CD4-positive, alpha-beta T cell (primary cell): ENCODE measurements around the gene TRIM66. TPM values are rescaled to one million over a fixed set of nuclear protein-coding genes. Genes with fewer than 3 reads are reported as not detected.

ENCODE experiments used
- ATAC-seq: fragments of 200-7000 bp; cut with Tn5 transposase; one replicate; pipeline ENCODE4 v1.10.0; 2022; ENCODE audit warnings: mild to moderate bottlenecking; ENCODE audit not compliant: poor library complexity
- CTCF ChIA-PET: fragments of 350-600 bp; sonication (Branson Sonifier 250); formaldehyde crosslinking; loops from one replicate; lab custom pipeline; 2021; ENCODE audit warnings: antibody characterized with exemption, inconsistent platforms; lab: Charles Lee
- POLR2A ChIA-PET: fragments of 350-600 bp; sonication (Branson Sonifier 250); formaldehyde crosslinking; loops from one replicate; lab custom pipeline; 2021; ENCODE audit warnings: antibody characterized with exemption, inconsistent platforms; lab: Charles Lee
- DNase-seq, 14 experiments: peaks; one replicate each; pipeline ENCODE4 v3.0.0-alpha.2; 2013 to 2020; ENCODE audit warnings: mixed read lengths in 2 of 14
- H3K27ac ChIP-seq, 2 donors: one replicate each; pipeline versions ENCODE4 v1.5.1 to v1.7.0; 2013; ENCODE audit warnings: low read length in 2 of 2, low read depth in 1 of 2, mild to moderate bottlenecking in 1 of 2
- H3K27me3 ChIP-seq, 2 experiments: 1 replicate in 1 of 2; 2 replicates in 1 of 2; pipeline versions ENCODE4 v1.6.1 to v1.7.0; 2013; ENCODE audit warnings: low read length in 2 of 2, control low read depth in 1 of 2, mild to moderate bottlenecking in 1 of 2, moderate library complexity in 1 of 2; ENCODE audit not compliant: insufficient read depth in 2 of 2, control insufficient read depth in 1 of 2
- H3K36me3 ChIP-seq: one replicate; pipeline ENCODE4 v1.6.1; 2013; ENCODE audit warnings: low read length, control low read depth; ENCODE audit not compliant: insufficient read depth
- H3K4me1 ChIP-seq: one replicate; pipeline ENCODE4 v1.6.1; 2013; ENCODE audit warnings: low read length, control low read depth; ENCODE audit not compliant: insufficient read depth
- H3K4me3 ChIP-seq: one replicate; pipeline ENCODE4 v1.5.1; 2013; ENCODE audit warnings: mild to moderate bottlenecking, low read length, moderate library complexity
- H3K9me3 ChIP-seq, 2 experiments: 1 replicate in 1 of 2; 2 replicates in 1 of 2; pipeline versions ENCODE4 v1.6.1 to v1.7.0; 2013; ENCODE audit warnings: low read length in 2 of 2, mild to moderate bottlenecking in 2 of 2, control low read depth in 1 of 2, moderate library complexity in 1 of 2; ENCODE audit not compliant: control insufficient read depth in 1 of 2, insufficient read depth in 1 of 2
- H3K27ac Mint-ChIP-seq: one replicate; pipeline ENCODE4 v1.8.0; 2020; ENCODE audit warnings: mixed read lengths
- H3K27me3 Mint-ChIP-seq: one replicate; pipeline ENCODE4 v1.8.0; 2021; ENCODE audit warnings: mixed read lengths
- H3K36me3 Mint-ChIP-seq: one replicate; pipeline ENCODE4 v1.8.0; 2021; ENCODE audit warnings: low read depth, mixed read lengths
- H3K4me1 Mint-ChIP-seq: one replicate; pipeline ENCODE4 v1.8.0; 2021; ENCODE audit warnings: low read depth, mixed read lengths
- H3K4me3 Mint-ChIP-seq: one replicate; pipeline ENCODE4 v1.8.0; 2020; ENCODE audit warnings: mild to moderate bottlenecking, mixed read lengths
- H3K9me3 Mint-ChIP-seq: one replicate; pipeline ENCODE4 v1.8.0; 2020; ENCODE audit warnings: mixed read lengths
- intact Hi-C, 2 experiments: fragments of 100-400 bp; cut with DNase I in 1 of 2; cut with micrococcal nuclease in 1 of 2; formaldehyde crosslinking; loops; one replicate each; pipeline versions ENCODE4 v1.15.1 to v1.9.0; 2023 to 2025; cut with DNase I, micrococcal nuclease
- total RNA-seq, 174 experiments: library from RNA in 2 of 174; stranded (reverse) in 2 of 174; gene quantifications; one replicate each; pipeline ENCODE4 v1.2.3 and lab custom pipeline; 2021 to 2026
- TF ChIP-seq, protein P1 (sequence below): fragments of 200-600 bp; IDR thresholded peaks from one replicate; pipeline ENCODE4 v1.8.0; 2022; ENCODE audit warnings: antibody characterized with exemption, mild to moderate bottlenecking

TRIM66 gene
- total RNA-seq, 2 experiments from 2014 or later, result 6.8 to 9.8 TPM

DNA sequence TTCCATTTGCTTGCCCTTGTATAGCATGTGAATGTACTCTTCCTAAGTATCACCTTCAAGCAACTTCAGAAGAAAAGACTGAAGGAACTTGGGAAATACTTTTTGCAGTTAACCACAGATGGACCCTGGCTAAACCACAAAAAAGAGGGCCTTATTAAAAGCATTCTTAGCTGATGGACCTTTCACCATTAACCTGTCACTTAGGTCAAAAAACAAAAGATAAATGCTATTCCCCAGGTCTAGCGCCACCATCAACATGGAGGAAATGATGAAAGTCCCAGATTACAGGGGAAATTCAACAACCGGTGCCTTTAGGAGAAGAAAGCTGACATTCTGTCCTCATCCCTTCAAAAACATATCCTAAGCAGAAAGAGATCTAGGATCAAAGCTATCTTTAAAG, 117.9 kb downstream of the TRIM66 start:
- CTCF ChIA-PET, result no interaction called here
- no peaks in the 10 kb centered on the region for H3K36me3 Mint-ChIP-seq
- H3K36me3 ChIP-seq, result no peaks in the 10 kb centered on the region

More for the DNA sequence above, 117.9 kb downstream of the TRIM66 start:
- intact Hi-C loops, result loop anchor here in 1 of 2 experiments (10.0 kb wide), 1 partner anchor 560 kb away; no protein-coding TSS in a partner anchor
- DNase-seq, result no peak
- no peaks in the 10 kb centered on the region for H3K9me3 ChIP-seq
- no peak for ATAC-seq
- peaks cover 3% of the 10 kb centered on the region for H3K9me3 Mint-ChIP-seq
- peaks cover 3 to 5% of the 10 kb centered on the region in 2 experiments for H3K27me3 ChIP-seq
- no peak overlapping the region for H3K27ac Mint-ChIP-seq
- H3K4me1 Mint-ChIP-seq, result no peaks in the 10 kb centered on the region
- POLR2A ChIA-PET, result no interaction called here
- TF ChIP-seq, protein P1, sequence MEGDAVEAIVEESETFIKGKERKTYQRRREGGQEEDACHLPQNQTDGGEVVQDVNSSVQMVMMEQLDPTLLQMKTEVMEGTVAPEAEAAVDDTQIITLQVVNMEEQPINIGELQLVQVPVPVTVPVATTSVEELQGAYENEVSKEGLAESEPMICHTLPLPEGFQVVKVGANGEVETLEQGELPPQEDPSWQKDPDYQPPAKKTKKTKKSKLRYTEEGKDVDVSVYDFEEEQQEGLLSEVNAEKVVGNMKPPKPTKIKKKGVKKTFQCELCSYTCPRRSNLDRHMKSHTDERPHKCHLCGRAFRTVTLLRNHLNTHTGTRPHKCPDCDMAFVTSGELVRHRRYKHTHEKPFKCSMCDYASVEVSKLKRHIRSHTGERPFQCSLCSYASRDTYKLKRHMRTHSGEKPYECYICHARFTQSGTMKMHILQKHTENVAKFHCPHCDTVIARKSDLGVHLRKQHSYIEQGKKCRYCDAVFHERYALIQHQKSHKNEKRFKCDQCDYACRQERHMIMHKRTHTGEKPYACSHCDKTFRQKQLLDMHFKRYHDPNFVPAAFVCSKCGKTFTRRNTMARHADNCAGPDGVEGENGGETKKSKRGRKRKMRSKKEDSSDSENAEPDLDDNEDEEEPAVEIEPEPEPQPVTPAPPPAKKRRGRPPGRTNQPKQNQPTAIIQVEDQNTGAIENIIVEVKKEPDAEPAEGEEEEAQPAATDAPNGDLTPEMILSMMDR, result no peak
- no peak overlapping the region for H3K4me3 ChIP-seq
- H3K4me1 ChIP-seq, result no peaks in the 10 kb centered on the region
- peaks cover 56% of the 10 kb centered on the region for H3K27me3 Mint-ChIP-seq
- H3K4me3 Mint-ChIP-seq, result no peak overlapping the region
- H3K27ac ChIP-seq, result no peak overlapping the region

Other genes with a start within 250 kb of the TRIM66 start
- gene STK33, start 88.4 kb downstream of the TRIM66 start, total RNA-seq, result not detected
- gene RPL27A, start 127 bp upstream of the TRIM66 start, total RNA-seq, result 1,000 to 10,000 TPM; 1,667 to 1,721 TPM
- 1 to 10 TPM; 3.2 to 4.1 TPM for gene AKIP1, start 228.5 kb upstream of the TRIM66 start, total RNA-seq